Testis (tissue), 2 donors: ENCODE data around the gene ABTB2.

ENCODE experiments used
- POLR2A ChIP-seq: fragments of 450-650 bp; IDR thresholded peaks from one replicate; pipeline ENCODE4 v1.6.1; 2017; ENCODE audit warnings: antibody characterized with exemption, mild to moderate bottlenecking, moderate library complexity
- TF ChIP-seq, protein P1 (sequence below), 3 experiments: fragments of 450-650 bp in 2 of 3; fragments of 200-600 bp in 1 of 3; sonication (generic) in 1 of 3; IDR thresholded peaks; one replicate each; pipeline ENCODE4 v1.5.1; 2016 to 2019; ENCODE audit warnings: antibody characterized with exemption in 3 of 3, mild to moderate bottlenecking in 2 of 3, moderate library complexity in 1 of 3

DNA sequence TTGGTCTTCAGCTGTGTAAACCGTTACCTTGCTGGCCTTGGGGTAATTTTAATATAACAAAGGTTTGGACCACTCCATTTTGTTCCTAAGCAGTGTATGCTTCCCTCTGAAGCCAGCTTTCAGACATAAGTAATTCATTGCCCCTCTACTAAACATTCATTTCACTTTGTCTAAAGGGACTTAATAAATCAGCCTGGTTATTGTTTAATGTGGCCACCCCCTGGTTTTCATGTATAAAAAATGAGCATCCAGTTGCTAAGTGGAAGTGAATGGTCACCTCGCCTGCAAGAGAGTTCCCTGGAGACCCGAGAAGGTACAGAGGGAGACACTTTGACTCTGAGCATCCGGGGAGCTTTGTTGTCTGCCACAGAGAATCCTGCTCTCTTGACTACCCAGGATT is 3.9 kb downstream of the ABTB2 start:
- no peak for TF ChIP-seq POLR2A
- TF ChIP-seq, protein P1, sequence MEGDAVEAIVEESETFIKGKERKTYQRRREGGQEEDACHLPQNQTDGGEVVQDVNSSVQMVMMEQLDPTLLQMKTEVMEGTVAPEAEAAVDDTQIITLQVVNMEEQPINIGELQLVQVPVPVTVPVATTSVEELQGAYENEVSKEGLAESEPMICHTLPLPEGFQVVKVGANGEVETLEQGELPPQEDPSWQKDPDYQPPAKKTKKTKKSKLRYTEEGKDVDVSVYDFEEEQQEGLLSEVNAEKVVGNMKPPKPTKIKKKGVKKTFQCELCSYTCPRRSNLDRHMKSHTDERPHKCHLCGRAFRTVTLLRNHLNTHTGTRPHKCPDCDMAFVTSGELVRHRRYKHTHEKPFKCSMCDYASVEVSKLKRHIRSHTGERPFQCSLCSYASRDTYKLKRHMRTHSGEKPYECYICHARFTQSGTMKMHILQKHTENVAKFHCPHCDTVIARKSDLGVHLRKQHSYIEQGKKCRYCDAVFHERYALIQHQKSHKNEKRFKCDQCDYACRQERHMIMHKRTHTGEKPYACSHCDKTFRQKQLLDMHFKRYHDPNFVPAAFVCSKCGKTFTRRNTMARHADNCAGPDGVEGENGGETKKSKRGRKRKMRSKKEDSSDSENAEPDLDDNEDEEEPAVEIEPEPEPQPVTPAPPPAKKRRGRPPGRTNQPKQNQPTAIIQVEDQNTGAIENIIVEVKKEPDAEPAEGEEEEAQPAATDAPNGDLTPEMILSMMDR (IDR thresholded peaks at IDR 0.05), result no peak
